ENCODE data around the gene LRP6. TPM values are rescaled to one million over a fixed set of nuclear protein-coding genes. Genes with fewer than 3 reads are reported as not detected.

The LRP6 gene
- total and polyA plus RNA-seq, 2 of the 8 experiments (the other 6 are each of a cell fraction or from before 2014, with no cell fraction given): 53.6 to 73.2 TPM

GRCh38 chr12:12273291-12273957 lies 6.6 kb upstream of the LRP6 start (continued):
- TF ChIP-seq ATF3 (IDR thresholded peaks at IDR 0.05; ENCODE audit: insufficient read depth, low read depth, low read length) (no peak), RBBP5 (IDR thresholded peaks at IDR 0.05; ENCODE audit: borderline replicate concordance, low read depth, low read length) (no peak), ASH2L (IDR thresholded peaks at IDR 0.05; ENCODE audit: low read length) (no peak), RNF2 (IDR thresholded peaks at IDR 0.05; ENCODE audit: borderline replicate concordance, low read depth, low read length, missing control alignments, poor library complexity, severe bottlenecking) (no peak), JUN (IDR thresholded peaks at IDR 0.05; ENCODE audit: low read depth, low read length) (no peak), CEBPB (IDR thresholded peaks at IDR 0.05; ENCODE audit: low read depth, low read length) (no peak), GTF2F1 (IDR thresholded peaks at IDR 0.05; ENCODE audit: borderline replicate concordance, low read depth, low read length) (no peak), MAX (IDR thresholded peaks at IDR 0.05) (no peak)

All from H1 (cell line).